GM06990 (cell line): ENCODE results near the gene XPOT.

Experiments used
- DNase-seq: peaks from one replicate; pipeline ENCODE4 v3.0.0-alpha.2; 2011; ENCODE audit not compliant: insufficient read length; ENCODE audit errors: extremely low read depth
- H3K27me3 ChIP-seq: replicated peaks from 2 replicates; pipeline ENCODE4 v1.6.0; 2011; ENCODE audit warnings: low read length; ENCODE audit not compliant: control insufficient read depth, insufficient read depth
- H3K36me3 ChIP-seq: 2 replicates; pipeline ENCODE4 v1.5.1; 2011; ENCODE audit warnings: low read length; ENCODE audit not compliant: control insufficient read depth, insufficient read depth
- H3K4me3 ChIP-seq: replicated peaks from 2 replicates; pipeline ENCODE4 v1.5.1; 2011; ENCODE audit warnings: low read depth, mild to moderate bottlenecking, control low read depth, low read length
- CTCF ChIP-seq: IDR thresholded peaks from 2 replicates; pipeline ENCODE4 v1.5.1; 2011; ENCODE audit warnings: low read length, control low read depth, mild to moderate bottlenecking, inconsistent platforms; ENCODE audit not compliant: insufficient read depth, poor library complexity, severe bottlenecking

The XPOT gene

DNA sequence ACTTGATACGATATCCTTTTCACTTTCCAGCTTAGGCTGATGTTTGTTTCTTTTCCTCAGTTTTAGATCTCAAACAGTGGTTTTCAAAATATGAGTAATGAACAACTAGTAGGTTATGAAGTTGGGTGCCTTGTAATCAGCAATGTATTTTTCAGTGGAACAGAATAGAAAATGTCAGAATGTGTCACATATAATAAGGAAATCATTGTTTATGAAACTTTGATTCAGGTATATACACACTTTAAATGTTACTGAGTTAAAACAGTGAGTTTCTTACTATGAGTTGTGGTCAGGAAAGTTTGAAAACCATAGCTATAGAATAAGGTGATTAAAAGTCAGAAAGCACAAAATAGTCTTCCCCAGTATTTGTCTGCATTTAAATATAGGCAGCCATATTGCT lies 87.5 kb downstream of the XPOT start:
- Histone ChIP-seq H3K36me3 (peaks cover 7% of the 10 kb centered on the region), H3K27me3 (no peaks in the 10 kb centered on the region), H3K4me3 (no peak overlapping the region)
- TF ChIP-seq CTCF: no peak
- DNase-seq: no peak

GRCh38 chr12:64493513-64493912 lies 89.3 kb downstream of the XPOT start:
- H3K27me3 ChIP-seq: no peaks in the 10 kb centered on the region
- peaks cover 7% of the 10 kb centered on the region for H3K36me3 ChIP-seq
- H3K4me3 ChIP-seq: no peak overlapping the region
- TF ChIP-seq CTCF: no peak
- no peak for DNase-seq

- DNase-seq: no peak
- H3K4me3 ChIP-seq: no peak overlapping the region
- no peaks in the 10 kb centered on the region for H3K27me3 ChIP-seq
- H3K36me3 ChIP-seq: peaks cover 5% of the 10 kb centered on the region
- TF ChIP-seq CTCF: no peak
Observed at GRCh38 chr12:64494998-64495729, 91.0 kb downstream of the XPOT start.

DNA sequence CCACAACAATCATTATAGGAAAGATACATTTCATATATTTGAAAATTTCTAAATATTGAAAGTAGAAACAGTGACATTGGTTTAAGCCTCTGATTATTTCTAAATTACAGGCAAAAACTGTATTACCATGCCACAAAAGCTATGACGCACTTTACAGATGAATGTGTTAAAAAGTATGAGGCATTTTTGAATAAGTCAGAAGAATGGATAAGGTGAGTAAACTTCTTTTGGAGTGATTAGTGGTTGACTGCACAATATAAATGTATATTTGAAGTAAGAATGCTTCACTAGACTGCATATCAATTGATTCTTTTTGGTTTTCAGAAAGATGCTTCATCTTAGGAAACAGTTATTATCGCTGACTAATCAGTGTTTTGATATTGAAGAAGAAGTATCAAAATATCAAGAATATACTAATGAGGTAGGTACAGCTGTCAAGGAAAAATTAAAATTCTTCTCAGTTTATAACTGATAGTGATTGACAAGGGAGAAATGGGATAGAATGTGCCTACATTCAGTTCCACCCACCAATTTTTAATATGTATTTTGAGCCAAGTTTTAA lies 92.7 kb downstream of the XPOT start:
- TF ChIP-seq CTCF: no peak
- Histone ChIP-seq H3K36me3 (peaks cover 5% of the 10 kb centered on the region), H3K4me3 (no peak overlapping the region), H3K27me3 (no peaks in the 10 kb centered on the region)
- no peak for DNase-seq

DNA sequence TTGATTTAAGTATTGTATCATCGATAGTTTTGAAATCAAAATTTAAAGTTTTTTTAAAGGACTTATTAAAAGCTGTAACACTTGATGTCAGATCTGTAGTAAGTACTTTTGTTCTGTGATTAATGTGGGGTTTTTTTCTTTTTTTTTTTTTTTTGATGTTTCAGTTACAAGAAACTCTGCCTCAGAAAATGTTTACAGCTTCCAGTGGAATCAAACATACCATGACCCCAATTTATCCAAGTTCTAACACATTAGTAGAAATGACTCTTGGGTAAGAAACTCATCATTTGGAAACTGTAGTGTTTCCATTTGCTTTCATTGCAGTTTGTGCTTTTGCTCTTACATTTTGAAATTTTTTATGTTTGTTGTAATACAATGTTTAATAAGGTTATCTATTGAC lies 93.3 kb downstream of the XPOT start:
- DNase-seq: no peak
- no peaks in the 10 kb centered on the region for H3K27me3 ChIP-seq
- TF ChIP-seq CTCF: no peak
- peaks cover 5% of the 10 kb centered on the region for H3K36me3 ChIP-seq
- H3K4me3 ChIP-seq: no peak overlapping the region
